GM23338 (cell line): ENCODE results near the gene SLC41A3. TPM values are rescaled to one million over a fixed set of nuclear protein-coding genes. Genes with fewer than 3 reads are reported as not detected.

Experiments used
- ATAC-seq: fragments of 200-7000 bp; cut with Tn5 transposase; 3 replicates; pipeline ENCODE4 v1.9.1; 2020
- DNase-seq: peaks from one replicate; pipeline ENCODE4 v3.0.0-alpha.2; 2015; ENCODE audit warnings: low spot score
- H2AFZ ChIP-seq: fragments of 200-600 bp; sonication (generic); 2 replicates; pipeline ENCODE4 v1.8.0; 2016; ENCODE audit warnings: antibody characterized with exemption, mild to moderate bottlenecking, moderate library complexity
- H3F3A ChIP-seq: fragments of 200-600 bp; sonication (generic); replicated peaks from 2 replicates; pipeline ENCODE4 v1.8.0; 2017; ENCODE audit warnings: antibody characterized with exemption, mixed run types, low read depth
- H3K27ac ChIP-seq: fragments of 200-600 bp; sonication (generic); 2 replicates; pipeline ENCODE4 v1.6.1; 2016; ENCODE audit warnings: low read depth
- H3K27me3 ChIP-seq: fragments of 200-600 bp; sonication (generic); 2 replicates; pipeline ENCODE4 v1.8.0; 2016; ENCODE audit warnings: mild to moderate bottlenecking, mixed run types, moderate library complexity; ENCODE audit not compliant: insufficient read depth
- H3K36me3 ChIP-seq: fragments of 200-600 bp; sonication (generic); 2 replicates; pipeline ENCODE4 v1.8.0; 2016; ENCODE audit warnings: mild to moderate bottlenecking; ENCODE audit not compliant: insufficient read depth
- H3K4me1 ChIP-seq: fragments of 200-600 bp; sonication (generic); 2 replicates; pipeline ENCODE4 v1.8.0; 2016; ENCODE audit warnings: mild to moderate bottlenecking, moderate library complexity; ENCODE audit not compliant: insufficient read depth
- H3K4me2 ChIP-seq: fragments of 200-600 bp; sonication (generic); 2 replicates; pipeline ENCODE4 v1.7.1; 2017; ENCODE audit warnings: mixed run types
- H3K4me3 ChIP-seq: fragments of 200-600 bp; sonication (generic); 2 replicates; pipeline ENCODE4 v1.6.1; 2016; ENCODE audit warnings: mixed run types
- H3K79me2 ChIP-seq: fragments of 200-600 bp; sonication (generic); replicated peaks from 2 replicates; pipeline ENCODE4 v1.8.0; 2017; ENCODE audit warnings: mild to moderate bottlenecking; ENCODE audit not compliant: insufficient read depth
- H3K9me2 ChIP-seq: fragments of 200-600 bp; sonication (generic); 2 replicates; pipeline ENCODE4 v1.8.0; 2017; ENCODE audit not compliant: insufficient read depth
- H4K20me1 ChIP-seq: fragments of 200-600 bp; sonication (generic); replicated peaks from 2 replicates; pipeline ENCODE4 v1.8.0; 2017; ENCODE audit warnings: mild to moderate bottlenecking; ENCODE audit not compliant: insufficient read depth
- H3K27ac Mint-ChIP-seq: 2 replicates; pipeline ENCODE4 v1.8.0; 2020; ENCODE audit warnings: inconsistent platforms, mild to moderate bottlenecking, moderate library complexity, mixed read lengths
- H3K27me3 Mint-ChIP-seq: 3 replicates; pipeline ENCODE4 v1.8.0; 2022; ENCODE audit warnings: low read depth, mild to moderate bottlenecking, moderate library complexity, mixed read lengths, inconsistent platforms; ENCODE audit not compliant: insufficient read depth, poor library complexity
- H3K36me3 Mint-ChIP-seq: 3 replicates; pipeline ENCODE4 v1.8.0; 2021; ENCODE audit warnings: low read depth, mild to moderate bottlenecking, inconsistent platforms, moderate library complexity, mixed read lengths
- H3K4me1 Mint-ChIP-seq: 3 replicates; pipeline ENCODE4 v1.8.0; 2020; ENCODE audit warnings: mild to moderate bottlenecking, inconsistent platforms, mixed read lengths
- H3K4me3 Mint-ChIP-seq: 3 replicates; pipeline ENCODE4 v1.8.0; 2021; ENCODE audit warnings: moderate library complexity, mild to moderate bottlenecking, inconsistent platforms, mixed read lengths
- H3K9me3 Mint-ChIP-seq: 3 replicates; pipeline ENCODE4 v1.8.0; 2020; ENCODE audit warnings: moderate library complexity, mild to moderate bottlenecking, inconsistent platforms, mixed read lengths
- CREB1 ChIP-seq: fragments of 250-450 bp; sonication (Bioruptor Pico); IDR thresholded peaks from 2 replicates; pipeline ENCODE4 v1.5.0; 2020; ENCODE audit warnings: low read depth, mild to moderate bottlenecking, moderate library complexity
- CTCF ChIP-seq, 2 experiments: fragments of 200-600 bp in 1 of 2; sonication (generic) in 1 of 2; conservative IDR thresholded peaks; 2 replicates each; pipeline versions ENCODE4 v1.5.1 to v1.6.1; 2016 to 2017; ENCODE audit warnings: antibody characterized with exemption in 2 of 2, low read depth in 2 of 2, mild to moderate bottlenecking in 2 of 2, moderate library complexity in 1 of 2
- ETS1 ChIP-seq: IDR thresholded peaks from 2 replicates; pipeline ENCODE4 v1.6.1; 2016; ENCODE audit warnings: antibody characterized with exemption
- EZH2 ChIP-seq: fragments of 200-600 bp; sonication (generic); IDR thresholded peaks from one replicate; pipeline ENCODE4 v1.8.0; 2017; ENCODE audit warnings: antibody characterized with exemption, mild to moderate bottlenecking, low read depth; ENCODE audit not compliant: unreplicated experiment
- EZH2phosphoT487 ChIP-seq: fragments of 200-600 bp; sonication (generic); IDR thresholded peaks from one replicate; pipeline ENCODE4 v1.8.1; 2018; ENCODE audit warnings: antibody characterized with exemption; ENCODE audit not compliant: unreplicated experiment
- JUNB ChIP-seq: IDR thresholded peaks from one replicate; pipeline ENCODE4 v1.6.1; 2016; ENCODE audit warnings: antibody characterized with exemption; ENCODE audit not compliant: unreplicated experiment
- NANOG ChIP-seq: IDR thresholded peaks from 2 replicates; pipeline ENCODE4 v1.6.1; 2016; ENCODE audit warnings: antibody characterized with exemption, borderline replicate concordance
- POLR2AphosphoS5 ChIP-seq: IDR thresholded peaks from 2 replicates; pipeline ENCODE4 v1.6.1; 2016; ENCODE audit warnings: antibody characterized with exemption, low read depth
- REST ChIP-seq: IDR thresholded peaks from one replicate; pipeline ENCODE4 v1.6.1; 2018; ENCODE audit warnings: antibody characterized with exemption; ENCODE audit not compliant: unreplicated experiment
- STAT1 ChIP-seq: IDR thresholded peaks from one replicate; pipeline ENCODE4 v1.6.1; 2016; ENCODE audit warnings: antibody characterized with exemption; ENCODE audit not compliant: unreplicated experiment
- ZNF114 ChIP-seq: fragments of 250-450 bp; sonication (Bioruptor Pico); IDR thresholded peaks from 2 replicates; pipeline ENCODE4 v1.5.0; 2020; ENCODE audit warnings: mild to moderate bottlenecking, moderate library complexity
- ZNF331 ChIP-seq: fragments of 250-450 bp; sonication (Bioruptor Pico); IDR thresholded peaks from 2 replicates; pipeline ENCODE4 v1.5.0; 2020; ENCODE audit warnings: low read depth, mild to moderate bottlenecking, moderate library complexity
- ZNF462 ChIP-seq: fragments of 250-450 bp; sonication (Bioruptor Pico); IDR thresholded peaks from 2 replicates; pipeline ENCODE4 v1.5.0; 2020; ENCODE audit warnings: mild to moderate bottlenecking, moderate library complexity
- polyA plus RNA-seq: library from polyadenylated mRNA; unstranded; fragments of >200 nt; fragmentation: Nextera tagmentation; extraction: Ambion mirVana; gene quantifications from 2 replicates; pipeline ENCODE4 v1.2.1, GENCODE V29; 2016
- total RNA-seq: library from RNA; depleted of rRNA; stranded (reverse); fragments of >200 nt; shearing (Covaris generic); gene quantifications from 2 replicates; pipeline ENCODE4 v1.2.3, GENCODE V29; 2014

SLC41A3 gene
- total and polyA plus RNA-seq, 2 experiments from 2014 or later, result 12.1 to 29.8 TPM

GRCh38 chr3:126018995-126019394 is 64.9 kb downstream of the SLC41A3 start:
- no peak overlapping the region for H3K27ac Mint-ChIP-seq
- no peaks in the 10 kb centered on the region for H3F3A ChIP-seq
- no peak overlapping the region for H3K4me2 ChIP-seq
- H3K27me3 Mint-ChIP-seq, result peaks cover 16% of the 10 kb centered on the region
- no peaks in the 10 kb centered on the region for H3K9me3 Mint-ChIP-seq
- ATAC-seq (no peak), DNase-seq (no peak)
- H3K9me2 ChIP-seq, result peaks cover 10% of the 10 kb centered on the region; the same call in 1 of the 2 replicates
- no peak overlapping the region for H3K4me3 Mint-ChIP-seq
- H3K27ac ChIP-seq, result no peak overlapping the region
- H3K79me2 ChIP-seq, result no peaks in the 10 kb centered on the region
- no peak for TF ChIP-seq EZH2phosphoT487
- no peak for TF ChIP-seq ZNF331 (CRISPR knock-in tag)
- no peak for TF ChIP-seq JUNB
- TF ChIP-seq STAT1, result no peak
- TF ChIP-seq ETS1, result no peak
- no peak for TF ChIP-seq NANOG
- no peak for TF ChIP-seq REST
- no peak for TF ChIP-seq POLR2AphosphoS5
- TF ChIP-seq CREB1 (CRISPR knock-in tag), result no peak
- TF ChIP-seq ZNF114 (CRISPR knock-in tag), result no peak
- TF ChIP-seq CTCF (conservative IDR thresholded peaks at IDR 0.05; ENCODE audit: low read depth in 2 of 2), result no peak
- no peak for TF ChIP-seq EZH2
- no peak for TF ChIP-seq ZNF462 (CRISPR knock-in tag)
- no peaks in the 10 kb centered on the region for H3K27me3 ChIP-seq
- peaks cover 25% of the 10 kb centered on the region for H3K4me1 ChIP-seq
- H3K36me3 Mint-ChIP-seq, result no peaks in the 10 kb centered on the region; the same call in 2 of the 3 replicates
- H3K36me3 ChIP-seq, result no peaks in the 10 kb centered on the region
- peaks cover 35% of the 10 kb centered on the region for H3K4me1 Mint-ChIP-seq
- no peaks in the 10 kb centered on the region for H4K20me1 ChIP-seq
- no peak overlapping the region for H3K4me3 ChIP-seq
- H2AFZ ChIP-seq, result no peak overlapping the region
